Peyer's patch (tissue), 4 donors: ENCODE data around the gene ELF4.

Source experiments
- CTCF ChIP-seq, 6 experiments: fragments of 450-650 bp in 4 of 6; fragments of 200-600 bp in 2 of 6; sonication (generic) in 1 of 6; IDR thresholded peaks; one replicate each; pipeline ENCODE4 v1.5.1; 2017 to 2019; ENCODE audit warnings: antibody characterized with exemption in 6 of 6, mild to moderate bottlenecking in 3 of 6, moderate library complexity in 1 of 6
- POLR2A ChIP-seq, 2 donors: fragments of 450-650 bp; IDR thresholded peaks; one replicate each; pipeline ENCODE4 v1.5.1; 2017; ENCODE audit warnings: antibody characterized with exemption in 2 of 2, mild to moderate bottlenecking in 2 of 2, moderate library complexity in 2 of 2

DNA sequence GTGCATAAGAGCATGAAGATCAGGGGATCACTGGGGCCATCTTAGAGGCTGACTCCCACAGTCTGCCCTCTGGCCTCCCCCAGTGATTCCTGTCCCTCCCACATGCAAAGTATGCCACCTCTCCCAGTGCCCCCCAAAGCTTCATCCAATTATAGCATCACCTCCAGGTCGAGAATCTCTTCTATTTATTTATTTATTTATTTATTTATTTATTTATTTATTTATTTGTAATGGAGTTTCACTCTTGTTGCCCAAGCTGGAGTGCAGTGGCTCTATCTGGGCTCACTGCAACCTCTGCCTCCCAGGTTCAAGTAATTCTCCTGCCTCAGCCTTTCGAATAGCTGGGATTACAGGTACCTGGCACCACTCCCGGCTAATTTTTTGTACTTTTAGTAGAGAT lies 77.7 kb downstream of the ELF4 start:
- TF ChIP-seq CTCF (IDR thresholded peaks at IDR 0.05), result no peak
- no peak for TF ChIP-seq POLR2A (IDR thresholded peaks at IDR 0.05)
